Measurements from ENCODE around the gene TTC8.
"Not testable (repeated sequence)": the region's sequence is repeated elsewhere in the genome, so short reads cannot be mapped to it uniquely, and the experiment has no call there.

The TTC8 gene

GRCh38 chr14:88838015-88838414, 13.6 kb downstream of the TTC8 start:
- Mint-ChIP-seq H3K36me3 (ENCODE audit: low read depth) (no peaks in the 10 kb centered on the region), H3K27ac (no peak overlapping the region), H3K9me3 (no peaks in the 10 kb centered on the region), H3K4me1 (ENCODE audit: low read depth) (no peaks in the 10 kb centered on the region), H3K27me3 (ENCODE audit: low read depth) (peaks cover 17% of the 10 kb centered on the region), H3K4me3 (no peak overlapping the region)

- H3K36me3 Mint-ChIP-seq (ENCODE audit: low read depth): no peaks in the 10 kb centered on the region
- no peaks in the 10 kb centered on the region for H3K4me1 Mint-ChIP-seq (ENCODE audit: low read depth)
- no peak overlapping the region for H3K27ac Mint-ChIP-seq
- H3K4me3 Mint-ChIP-seq: no peak overlapping the region
- no peaks in the 10 kb centered on the region for H3K9me3 Mint-ChIP-seq
- peaks cover 4% of the 10 kb centered on the region for H3K27me3 Mint-ChIP-seq (ENCODE audit: low read depth)
Measured at GRCh38 chr14:88840926-88841325, 16.5 kb downstream of the TTC8 start.

GRCh38 chr14:88841741-88842140, 17.3 kb downstream of the TTC8 start:
- Mint-ChIP-seq H3K4me3 (no peak overlapping the region), H3K9me3 (no peaks in the 10 kb centered on the region), H3K36me3 (ENCODE audit: low read depth) (no peaks in the 10 kb centered on the region), H3K27ac (no peak overlapping the region), H3K27me3 (ENCODE audit: low read depth) (peaks cover 4% of the 10 kb centered on the region), H3K4me1 (ENCODE audit: low read depth) (no peaks in the 10 kb centered on the region)

GRCh38 chr14:88842414-88842813, 18.0 kb downstream of the TTC8 start:
- Mint-ChIP-seq H3K9me3 (no peaks in the 10 kb centered on the region), H3K27me3 (ENCODE audit: low read depth) (no peaks in the 10 kb centered on the region), H3K27ac (no peak overlapping the region), H3K4me1 (ENCODE audit: low read depth) (no peaks in the 10 kb centered on the region), H3K4me3 (no peak overlapping the region), H3K36me3 (ENCODE audit: low read depth) (no peaks in the 10 kb centered on the region)

- Mint-ChIP-seq H3K4me3 (no peak overlapping the region), H3K4me1 (ENCODE audit: low read depth) (no peaks in the 10 kb centered on the region), H3K36me3 (ENCODE audit: low read depth) (no peaks in the 10 kb centered on the region), H3K27me3 (ENCODE audit: low read depth) (no peaks in the 10 kb centered on the region), H3K27ac (no peak overlapping the region), H3K9me3 (no peaks in the 10 kb centered on the region)
Measured at GRCh38 chr14:88844980-88845491, 20.6 kb downstream of the TTC8 start.

- no peaks in the 10 kb centered on the region for H3K36me3 Mint-ChIP-seq (ENCODE audit: low read depth)
- no peaks in the 10 kb centered on the region for H3K9me3 Mint-ChIP-seq
- H3K4me1 Mint-ChIP-seq (ENCODE audit: low read depth): no peaks in the 10 kb centered on the region
- no peak overlapping the region for H3K27ac Mint-ChIP-seq
- H3K4me3 Mint-ChIP-seq: no peak overlapping the region
- peaks cover 7% of the 10 kb centered on the region for H3K27me3 Mint-ChIP-seq (ENCODE audit: low read depth)
Measured at GRCh38 chr14:88848571-88848970, 24.1 kb downstream of the TTC8 start.

GRCh38 chr14:88849716-88850115, 25.3 kb downstream of the TTC8 start:
- no peak overlapping the region for H3K27ac Mint-ChIP-seq
- H3K27me3 Mint-ChIP-seq (ENCODE audit: low read depth): peaks cover 7% of the 10 kb centered on the region
- H3K4me1 Mint-ChIP-seq (ENCODE audit: low read depth): no peaks in the 10 kb centered on the region
- no peaks in the 10 kb centered on the region for H3K9me3 Mint-ChIP-seq
- H3K36me3 Mint-ChIP-seq (ENCODE audit: low read depth): no peaks in the 10 kb centered on the region
- H3K4me3 Mint-ChIP-seq: no peak overlapping the region

- H3K27ac Mint-ChIP-seq: no peak overlapping the region
- H3K4me1 Mint-ChIP-seq (ENCODE audit: low read depth): no peaks in the 10 kb centered on the region
- H3K4me3 Mint-ChIP-seq: no peak overlapping the region
- H3K9me3 Mint-ChIP-seq: no peaks in the 10 kb centered on the region
- peaks cover 7% of the 10 kb centered on the region for H3K27me3 Mint-ChIP-seq (ENCODE audit: low read depth)
- H3K36me3 Mint-ChIP-seq (ENCODE audit: low read depth): no peaks in the 10 kb centered on the region
Measured at GRCh38 chr14:88851587-88851986, 27.1 kb downstream of the TTC8 start.

- Mint-ChIP-seq H3K27me3 (ENCODE audit: low read depth) (peaks cover 7% of the 10 kb centered on the region), H3K36me3 (ENCODE audit: low read depth) (no peaks in the 10 kb centered on the region), H3K27ac (no peak overlapping the region), H3K9me3 (no peaks in the 10 kb centered on the region), H3K4me3 (no peak overlapping the region), H3K4me1 (ENCODE audit: low read depth) (no peaks in the 10 kb centered on the region)
Measured at GRCh38 chr14:88852632-88853031, 28.2 kb downstream of the TTC8 start.

- no peak overlapping the region for H3K4me3 Mint-ChIP-seq
- H3K9me3 Mint-ChIP-seq: no peaks in the 10 kb centered on the region
- H3K27ac Mint-ChIP-seq: no peak overlapping the region
- peaks cover 7% of the 10 kb centered on the region for H3K27me3 Mint-ChIP-seq (ENCODE audit: low read depth)
- no peaks in the 10 kb centered on the region for H3K36me3 Mint-ChIP-seq (ENCODE audit: low read depth)
- H3K4me1 Mint-ChIP-seq (ENCODE audit: low read depth): no peaks in the 10 kb centered on the region
Measured at GRCh38 chr14:88853129-88853528, 28.7 kb downstream of the TTC8 start.

- Mint-ChIP-seq H3K9me3 (no peaks in the 10 kb centered on the region), H3K4me1 (ENCODE audit: low read depth) (no peaks in the 10 kb centered on the region), H3K27me3 (ENCODE audit: low read depth) (peaks cover 3% of the 10 kb centered on the region), H3K36me3 (ENCODE audit: low read depth) (no peaks in the 10 kb centered on the region), H3K4me3 (no peak overlapping the region), H3K27ac (no peak overlapping the region)
Measured at GRCh38 chr14:88856786-88857366, 32.4 kb downstream of the TTC8 start.

- H3K27ac Mint-ChIP-seq; H3K4me1 Mint-ChIP-seq (ENCODE audit: low read depth); H3K36me3 Mint-ChIP-seq (ENCODE audit: low read depth); H3K4me3 Mint-ChIP-seq; H3K27me3 Mint-ChIP-seq (ENCODE audit: low read depth); H3K9me3 Mint-ChIP-seq: not testable (repeated sequence)
Measured at GRCh38 chr14:88857861-88858260, 33.4 kb downstream of the TTC8 start.

GRCh38 chr14:88859118-88859517, 34.7 kb downstream of the TTC8 start:
- H3K27ac Mint-ChIP-seq; H3K9me3 Mint-ChIP-seq; H3K27me3 Mint-ChIP-seq (ENCODE audit: low read depth); H3K4me3 Mint-ChIP-seq; H3K36me3 Mint-ChIP-seq (ENCODE audit: low read depth); H3K4me1 Mint-ChIP-seq (ENCODE audit: low read depth): not testable (repeated sequence)

GRCh38 chr14:88863167-88863566, 38.7 kb downstream of the TTC8 start:
- H3K4me1 Mint-ChIP-seq (ENCODE audit: low read depth): no peaks in the 10 kb centered on the region
- H3K36me3 Mint-ChIP-seq (ENCODE audit: low read depth): no peaks in the 10 kb centered on the region
- no peak overlapping the region for H3K4me3 Mint-ChIP-seq
- H3K27ac Mint-ChIP-seq: no peak overlapping the region
- H3K9me3 Mint-ChIP-seq: no peaks in the 10 kb centered on the region
- H3K27me3 Mint-ChIP-seq (ENCODE audit: low read depth): no peaks in the 10 kb centered on the region

- Mint-ChIP-seq H3K9me3 (no peaks in the 10 kb centered on the region), H3K4me3 (no peak overlapping the region), H3K27me3 (ENCODE audit: low read depth) (no peaks in the 10 kb centered on the region), H3K36me3 (ENCODE audit: low read depth) (no peaks in the 10 kb centered on the region), H3K4me1 (ENCODE audit: low read depth) (no peaks in the 10 kb centered on the region), H3K27ac (no peak overlapping the region)
Measured at GRCh38 chr14:88864198-88864597, 39.7 kb downstream of the TTC8 start.

- Mint-ChIP-seq H3K4me3 (no peak overlapping the region), H3K9me3 (no peaks in the 10 kb centered on the region), H3K27ac (no peak overlapping the region), H3K27me3 (ENCODE audit: low read depth) (no peaks in the 10 kb centered on the region), H3K4me1 (ENCODE audit: low read depth) (no peaks in the 10 kb centered on the region), H3K36me3 (ENCODE audit: low read depth) (no peaks in the 10 kb centered on the region)
Measured at GRCh38 chr14:88866305-88866704, 41.9 kb downstream of the TTC8 start.

Data from T-helper 1 cell treated with Interleukin-12 subunit alpha and Interleukin-12 subunit beta and Interleukin-4 antibody, amounts not matched to agents 30 μg/mL and 1 μg/mL, for 36 hours (primary cell).